A549 (cell line): ENCODE results near the gene KRABD2.

Experiments used
- ATAC-seq, 2 experiments: fragments of 200-7000 bp in 1 of 2; fragments of >200 bp in 1 of 2; cut with Nextera tagmentation in 1 of 2; cut with Tn5 transposase in 1 of 2; 3 replicates each; pipeline versions ENCODE4 v1.8.0 to v1.9.1; 2018 to 2020; ENCODE audit warnings: mild to moderate bottlenecking in 1 of 2, moderate library complexity in 1 of 2
- CTCF ChIA-PET: fragments of 300-600 bp; sonication (Branson Sonifier 250); formaldehyde crosslinking; extraction: SDS; loops from one replicate; lab custom pipeline; 2021; ENCODE audit warnings: antibody characterized with exemption, inconsistent platforms; lab: Yijun Ruan, JAX
- POLR2A ChIA-PET: fragments of 350-600 bp; formaldehyde crosslinking; extraction: SDS; loops from one replicate; lab custom pipeline; 2021; ENCODE audit warnings: antibody characterized with exemption, inconsistent platforms; lab: Yijun Ruan, JAX
- DNase-seq, 2 experiments: peaks; one replicate each; pipeline versions ENCODE4 v3.0.0 to v3.0.0-alpha.2; 2011 to 2016; ENCODE audit warnings: low read depth in 1 of 2, low spot score in 1 of 2
- FAIRE-seq: peaks from 2 replicates; lab custom pipeline; 2011; peaks lifted over from hg19 to GRCh38; lab: Jason Lieb, UNC
- H3K27ac ChIP-seq, 2 experiments: fragments of >200 bp; sonication (Bioruptor Twin); formaldehyde crosslinking; 3 replicates each; pipeline ENCODE4 v1.5.1; 2016 to 2017
- H3K4me1 ChIP-seq: fragments of >200 bp; sonication (Bioruptor Twin); formaldehyde crosslinking; 3 replicates; pipeline ENCODE4 v1.6.1; 2016
- H3K4me2 ChIP-seq: fragments of >200 bp; sonication (Bioruptor Twin); formaldehyde crosslinking; 3 replicates; pipeline ENCODE4 v1.6.1; 2016
- H3K4me3 ChIP-seq: fragments of >200 bp; sonication (Bioruptor Twin); formaldehyde crosslinking; 3 replicates; pipeline ENCODE4 v1.5.1; 2016
- H3K9me3 ChIP-seq: fragments of >200 bp; sonication (Bioruptor Twin); formaldehyde crosslinking; 3 replicates; pipeline ENCODE4 v1.6.1; 2016
- BHLHE40 ChIP-seq: IDR thresholded peaks from 2 replicates; pipeline ENCODE4 v1.6.1; 2012; ENCODE audit warnings: low read depth, low read length, inconsistent platforms
- CBX2 ChIP-seq: fragments of 200-600 bp; sonication (generic); IDR thresholded peaks from 2 replicates; pipeline ENCODE4 v1.6.1; 2016; ENCODE audit warnings: low read depth, mild to moderate bottlenecking, borderline replicate concordance
- CHD2 ChIP-seq: fragments of 150-350 bp; IDR thresholded peaks from 2 replicates; pipeline ENCODE4 v1.6.1; 2014; ENCODE audit warnings: low read length; ENCODE audit not compliant: partially characterized antibody
- CHD4 ChIP-seq: fragments of 200-600 bp; sonication (generic); IDR thresholded peaks from 2 replicates; pipeline ENCODE4 v1.6.1; 2016; ENCODE audit warnings: antibody characterized with exemption, mild to moderate bottlenecking, borderline replicate concordance
- EHF ChIP-seq: fragments of 250-450 bp; sonication (Bioruptor Pico); IDR thresholded peaks from 2 replicates; pipeline ENCODE4 v1.5.0; 2020; ENCODE audit warnings: mild to moderate bottlenecking
- EP300 ChIP-seq, 2 experiments: fragments of >200 bp; sonication (Bioruptor Twin); formaldehyde crosslinking; IDR thresholded peaks; 2 replicates in 1 of 2; 3 replicates in 1 of 2; pipeline ENCODE4 v1.6.1; 2016 to 2017
- ESRRA ChIP-seq: fragments of 150-350 bp; IDR thresholded peaks from 2 replicates; pipeline ENCODE4 v1.6.1; 2014; ENCODE audit warnings: mild to moderate bottlenecking, low read length, borderline replicate concordance
- FOSB ChIP-seq: fragments of 250-450 bp; sonication (Bioruptor Pico); IDR thresholded peaks from 2 replicates; pipeline ENCODE4 v1.5.0; 2020; ENCODE audit warnings: mild to moderate bottlenecking, moderate library complexity
- HDAC2 ChIP-seq: fragments of 200-600 bp; sonication (generic); IDR thresholded peaks from 2 replicates; pipeline ENCODE4 v1.6.1; 2016
- HEYL ChIP-seq: fragments of 250-450 bp; sonication (Bioruptor Pico); IDR thresholded peaks from 2 replicates; pipeline ENCODE4 v1.8.0; 2021; ENCODE audit warnings: mild to moderate bottlenecking, moderate library complexity
- JUN ChIP-seq, 2 experiments: fragments of >200 bp; sonication (Bioruptor Twin); formaldehyde crosslinking; IDR thresholded peaks; 2 replicates in 1 of 2; 3 replicates in 1 of 2; pipeline ENCODE4 v1.6.1; 2016 to 2017
- KDM1A ChIP-seq: fragments of 200-600 bp; sonication (generic); IDR thresholded peaks from 2 replicates; pipeline ENCODE4 v1.6.1; 2016; ENCODE audit warnings: low read depth, mild to moderate bottlenecking
- MAFK ChIP-seq: fragments of 450-650 bp; IDR thresholded peaks from 2 replicates; pipeline ENCODE4 v1.6.1; 2014; ENCODE audit not compliant: partially characterized antibody
- NR3C1 ChIP-seq: fragments of >200 bp; sonication (Bioruptor Twin); formaldehyde crosslinking; IDR thresholded peaks from 3 replicates; pipeline ENCODE4 v1.6.1; 2017
- PHF8 ChIP-seq: fragments of 200-600 bp; sonication (generic); IDR thresholded peaks from 2 replicates; pipeline ENCODE4 v1.6.1; 2016; ENCODE audit warnings: low read depth, mild to moderate bottlenecking, antibody characterized with exemption, moderate library complexity, borderline replicate concordance
- SMC3 ChIP-seq: fragments of >200 bp; sonication (Bioruptor Twin); formaldehyde crosslinking; IDR thresholded peaks from 3 replicates; pipeline ENCODE4 v1.6.1; 2018; ENCODE audit warnings: inconsistent platforms
- ZC3H11A ChIP-seq: fragments of 450-650 bp; IDR thresholded peaks from 2 replicates; pipeline ENCODE4 v1.6.1; 2014; ENCODE audit warnings: antibody characterized with exemption, mild to moderate bottlenecking
- ZNF302 ChIP-seq: fragments of 250-450 bp; sonication (Bioruptor Pico); IDR thresholded peaks from 2 replicates; pipeline ENCODE4 v1.9.0; 2021; ENCODE audit warnings: inconsistent platforms, mild to moderate bottlenecking, moderate library complexity
- WGBS: methylation state at CpG from one replicate; pipeline ENCODE4 v1.1.6; 2017; ENCODE audit errors: missing lambda C conversion rate; 5-methylcytosine and 5-hydroxymethylcytosine counted together
- TF ChIP-seq, protein P1 (sequence below): fragments of >200 bp; sonication (Bioruptor Twin); formaldehyde crosslinking; IDR thresholded peaks from 3 replicates; pipeline ENCODE4 v1.6.1; 2016
- TF ChIP-seq, protein P2 (sequence below): IDR thresholded peaks from 2 replicates; pipeline ENCODE4 v1.6.1; 2012; ENCODE audit warnings: low read depth, borderline replicate concordance
- TF ChIP-seq, protein P3 (sequence below): fragments of 200-600 bp; sonication (generic); IDR thresholded peaks from 2 replicates; pipeline ENCODE4 v1.6.1; 2016; ENCODE audit warnings: antibody characterized with exemption, mild to moderate bottlenecking, moderate library complexity
- TF ChIP-seq, protein P4 (sequence below): fragments of >200 bp; sonication (Bioruptor Twin); formaldehyde crosslinking; IDR thresholded peaks from 2 replicates; pipeline ENCODE4 v1.6.1; 2016

Gene KRABD2

DNA sequence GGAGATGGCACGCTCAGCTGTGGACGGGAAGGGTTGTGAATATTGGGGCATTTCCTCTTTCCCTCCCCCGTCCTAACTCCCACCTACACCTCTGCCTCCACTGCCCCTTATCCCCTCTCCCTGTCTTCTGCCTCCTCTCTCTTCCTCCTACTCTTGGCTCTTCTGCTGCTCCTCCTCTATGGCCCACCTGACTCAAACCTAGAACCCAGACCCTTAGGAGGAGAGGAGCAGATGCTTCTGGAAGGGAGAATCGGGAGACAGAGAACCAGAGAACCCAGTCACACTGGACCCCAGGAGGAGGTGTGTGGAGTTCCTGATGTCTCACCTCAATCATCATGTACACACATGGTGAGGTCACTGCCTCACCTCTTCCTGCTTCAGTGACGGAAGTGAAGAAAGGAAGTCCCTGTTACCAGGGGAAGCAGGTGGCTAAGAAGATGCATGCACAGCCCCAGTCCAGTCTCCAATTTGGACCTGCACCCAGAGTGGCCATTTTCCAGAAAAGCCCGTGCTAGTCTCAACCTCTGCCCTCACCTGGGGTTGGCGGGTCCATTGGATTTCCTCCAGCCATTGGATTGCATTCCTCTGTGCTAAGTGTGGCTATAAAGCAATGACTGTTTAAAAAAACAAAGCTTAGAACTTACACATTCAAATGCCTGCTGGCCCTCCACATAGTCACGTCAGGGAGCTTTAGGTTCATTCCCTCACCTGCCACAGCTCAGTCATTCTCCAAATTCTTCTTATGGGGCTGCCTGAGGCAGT, 17.1 kb upstream of the KRABD2 start:
- H3K4me2 ChIP-seq: no peak overlapping the region
- H3K9me3 ChIP-seq: no peaks in the 10 kb centered on the region
- no peak for DNase-seq
- H3K4me1 ChIP-seq: peaks cover 6% of the 10 kb centered on the region; the same call in 1 of the 3 replicates
- H3K4me3 ChIP-seq: no peak overlapping the region
- no peak for TF ChIP-seq KDM1A
- no peak for TF ChIP-seq HEYL (CRISPR knock-in tag)
- TF ChIP-seq, protein P1, sequence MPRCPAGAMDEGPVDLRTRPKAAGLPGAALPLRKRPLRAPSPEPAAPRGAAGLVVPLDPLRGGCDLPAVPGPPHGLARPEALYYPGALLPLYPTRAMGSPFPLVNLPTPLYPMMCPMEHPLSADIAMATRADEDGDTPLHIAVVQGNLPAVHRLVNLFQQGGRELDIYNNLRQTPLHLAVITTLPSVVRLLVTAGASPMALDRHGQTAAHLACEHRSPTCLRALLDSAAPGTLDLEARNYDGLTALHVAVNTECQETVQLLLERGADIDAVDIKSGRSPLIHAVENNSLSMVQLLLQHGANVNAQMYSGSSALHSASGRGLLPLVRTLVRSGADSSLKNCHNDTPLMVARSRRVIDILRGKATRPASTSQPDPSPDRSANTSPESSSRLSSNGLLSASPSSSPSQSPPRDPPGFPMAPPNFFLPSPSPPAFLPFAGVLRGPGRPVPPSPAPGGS: no peak
- no peak for TF ChIP-seq PHF8
- no peak for TF ChIP-seq CBX2
- TF ChIP-seq ESRRA: no peak
- TF ChIP-seq, protein P2, sequence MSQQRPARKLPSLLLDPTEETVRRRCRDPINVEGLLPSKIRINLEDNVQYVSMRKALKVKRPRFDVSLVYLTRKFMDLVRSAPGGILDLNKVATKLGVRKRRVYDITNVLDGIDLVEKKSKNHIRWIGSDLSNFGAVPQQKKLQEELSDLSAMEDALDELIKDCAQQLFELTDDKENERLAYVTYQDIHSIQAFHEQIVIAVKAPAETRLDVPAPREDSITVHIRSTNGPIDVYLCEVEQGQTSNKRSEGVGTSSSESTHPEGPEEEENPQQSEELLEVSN: no peak
- TF ChIP-seq NR3C1: no peak
- TF ChIP-seq, protein P3, sequence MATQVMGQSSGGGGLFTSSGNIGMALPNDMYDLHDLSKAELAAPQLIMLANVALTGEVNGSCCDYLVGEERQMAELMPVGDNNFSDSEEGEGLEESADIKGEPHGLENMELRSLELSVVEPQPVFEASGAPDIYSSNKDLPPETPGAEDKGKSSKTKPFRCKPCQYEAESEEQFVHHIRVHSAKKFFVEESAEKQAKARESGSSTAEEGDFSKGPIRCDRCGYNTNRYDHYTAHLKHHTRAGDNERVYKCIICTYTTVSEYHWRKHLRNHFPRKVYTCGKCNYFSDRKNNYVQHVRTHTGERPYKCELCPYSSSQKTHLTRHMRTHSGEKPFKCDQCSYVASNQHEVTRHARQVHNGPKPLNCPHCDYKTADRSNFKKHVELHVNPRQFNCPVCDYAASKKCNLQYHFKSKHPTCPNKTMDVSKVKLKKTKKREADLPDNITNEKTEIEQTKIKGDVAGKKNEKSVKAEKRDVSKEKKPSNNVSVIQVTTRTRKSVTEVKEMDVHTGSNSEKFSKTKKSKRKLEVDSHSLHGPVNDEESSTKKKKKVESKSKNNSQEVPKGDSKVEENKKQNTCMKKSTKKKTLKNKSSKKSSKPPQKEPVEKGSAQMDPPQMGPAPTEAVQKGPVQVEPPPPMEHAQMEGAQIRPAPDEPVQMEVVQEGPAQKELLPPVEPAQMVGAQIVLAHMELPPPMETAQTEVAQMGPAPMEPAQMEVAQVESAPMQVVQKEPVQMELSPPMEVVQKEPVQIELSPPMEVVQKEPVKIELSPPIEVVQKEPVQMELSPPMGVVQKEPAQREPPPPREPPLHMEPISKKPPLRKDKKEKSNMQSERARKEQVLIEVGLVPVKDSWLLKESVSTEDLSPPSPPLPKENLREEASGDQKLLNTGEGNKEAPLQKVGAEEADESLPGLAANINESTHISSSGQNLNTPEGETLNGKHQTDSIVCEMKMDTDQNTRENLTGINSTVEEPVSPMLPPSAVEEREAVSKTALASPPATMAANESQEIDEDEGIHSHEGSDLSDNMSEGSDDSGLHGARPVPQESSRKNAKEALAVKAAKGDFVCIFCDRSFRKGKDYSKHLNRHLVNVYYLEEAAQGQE: no peak
- no peak for TF ChIP-seq EP300 (IDR thresholded peaks at IDR 0.05)
- TF ChIP-seq MAFK: no peak
- TF ChIP-seq, protein P4, sequence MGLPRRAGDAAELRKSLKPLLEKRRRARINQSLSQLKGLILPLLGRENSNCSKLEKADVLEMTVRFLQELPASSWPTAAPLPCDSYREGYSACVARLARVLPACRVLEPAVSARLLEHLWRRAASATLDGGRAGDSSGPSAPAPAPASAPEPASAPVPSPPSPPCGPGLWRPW: no peak
- TF ChIP-seq SMC3: no peak
- TF ChIP-seq ZNF302 (CRISPR knock-in tag): no peak
- TF ChIP-seq JUN (IDR thresholded peaks at IDR 0.05): no peak
- TF ChIP-seq ZC3H11A: no peak
- no peak for TF ChIP-seq BHLHE40
- no peak for TF ChIP-seq EHF
- TF ChIP-seq, all 56 proteins: peak for 0
- CTCF ChIA-PET: interaction anchor here (0.6 to 9.3 kb wide), 8 partner anchors 9 to 392 kb away, joined by 3 to 71 read pairs (median 6); partner anchors contain the start of gene RPL26
- FAIRE-seq: no peak
- ATAC-seq: peak in 1 of 2 experiments; percentile 14; a peak in 2 of 6 replicates
- POLR2A ChIA-PET: interaction anchor here (1.4 kb wide), 1 partner anchor 10 kb away, joined by 6 read pairs; no protein-coding TSS in a partner anchor
- H3K27ac ChIP-seq: no peak overlapping the region
- 53% methylated on average over 8 of the region's 8 CpGs for WGBS

DNA sequence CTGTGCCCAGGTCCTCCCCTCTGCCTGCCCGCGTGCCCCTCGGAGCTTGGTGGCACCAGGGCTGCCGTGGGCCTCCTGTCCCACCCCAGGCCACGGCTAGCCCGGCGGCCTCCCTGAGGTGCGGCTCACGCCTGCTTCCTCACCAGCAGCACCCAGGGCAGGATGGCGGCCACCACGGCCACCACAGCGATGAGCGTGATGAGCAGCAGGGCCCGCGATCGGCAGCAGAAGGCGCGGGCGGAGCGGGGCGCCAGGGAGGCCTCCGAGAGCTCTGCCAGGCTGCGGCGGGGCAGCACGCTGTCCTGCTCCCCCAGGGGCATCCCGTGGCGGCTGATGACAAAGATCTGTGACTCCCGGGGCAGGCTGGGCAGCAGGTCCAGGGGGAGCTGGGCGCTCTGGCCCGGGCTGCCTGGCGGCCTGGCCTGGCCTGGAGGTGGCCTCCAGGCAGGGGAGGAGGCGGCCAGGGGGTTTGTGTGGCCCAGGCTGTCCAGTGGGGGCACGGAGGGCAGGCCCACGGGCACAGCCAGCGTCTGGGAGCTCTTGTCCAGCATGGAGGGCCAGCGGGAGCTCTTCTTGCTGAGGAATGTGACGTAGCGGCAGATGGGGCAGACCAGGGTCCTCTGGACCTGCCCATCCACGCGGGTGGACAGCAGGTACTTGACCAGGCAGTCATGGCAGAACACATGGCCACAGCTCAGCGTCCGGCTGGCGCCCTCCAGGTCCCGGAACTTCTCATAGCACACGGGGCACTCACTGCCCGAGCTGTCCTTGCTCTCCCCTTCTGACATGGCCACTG, 16.4 kb upstream of the KRABD2 start:
- TF ChIP-seq CHD4: no peak
- no peak for TF ChIP-seq KDM1A
- TF ChIP-seq, protein P2: no peak
- no peak for TF ChIP-seq HDAC2
- TF ChIP-seq FOSB (CRISPR knock-in tag): no peak
- TF ChIP-seq CHD2: no peak
- WGBS: 88% methylated on average over 38 of the region's 46 CpGs
- FAIRE-seq (no peak), DNase-seq (no peak), ATAC-seq (peak; percentile 8 to 33; a peak in 4 of 6 replicates)
- CTCF ChIA-PET: interaction anchor here (1.4 to 9.3 kb wide), 4 partner anchors 10 to 354 kb away, joined by 3 to 71 read pairs (median 24); partner anchors contain the start of gene RPL26
- POLR2A ChIA-PET: interaction anchor here (0.7 kb wide), 1 partner anchor 8 kb away, joined by 3 read pairs; no protein-coding TSS in a partner anchor
- peaks cover 6% of the 10 kb centered on the region; the same call in 1 of the 3 replicates for H3K4me1 ChIP-seq
- H3K4me3 ChIP-seq: no peak overlapping the region
- H3K9me3 ChIP-seq: no peaks in the 10 kb centered on the region
- H3K27ac ChIP-seq: no peak overlapping the region
- no peak overlapping the region for H3K4me2 ChIP-seq
